Activated B cell treated with CpG ODN at 0.5 μM for 24 hours (primary cell): ENCODE measurements around the gene TFAP2A. TPM values are rescaled to one million over a fixed set of nuclear protein-coding genes. Genes with fewer than 3 reads are reported as not detected.

Source experiments
- ATAC-seq: fragments of 200-7000 bp; cut with Tn5 transposase; one replicate; pipeline ENCODE4 v1.10.0; 2021; ENCODE audit warnings: low read depth, mild to moderate bottlenecking, moderate library complexity
- CTCF ChIA-PET: fragments of 350-600 bp; sonication (Branson Sonifier 250); formaldehyde crosslinking; loops from one replicate; lab custom pipeline; 2021; ENCODE audit warnings: antibody characterized with exemption; lab: Charles Lee
- POLR2A ChIA-PET: fragments of 350-600 bp; sonication (Branson Sonifier 250); formaldehyde crosslinking; loops from one replicate; lab custom pipeline; 2021; ENCODE audit warnings: antibody characterized with exemption; lab: Charles Lee
- DNase-seq: peaks from one replicate; pipeline ENCODE4 v3.0.0; 2022
- H3K27ac Mint-ChIP-seq: one replicate; pipeline ENCODE4 v1.8.0; 2020; ENCODE audit warnings: mixed read lengths
- H3K27me3 Mint-ChIP-seq: one replicate; pipeline ENCODE4 v1.8.0; 2021; ENCODE audit warnings: mixed read lengths
- H3K36me3 Mint-ChIP-seq: one replicate; pipeline ENCODE4 v1.8.0; 2021; ENCODE audit warnings: low read depth, mixed read lengths
- H3K4me1 Mint-ChIP-seq: one replicate; pipeline ENCODE4 v1.8.0; 2021; ENCODE audit warnings: mixed read lengths
- H3K4me3 Mint-ChIP-seq: one replicate; pipeline ENCODE4 v1.8.0; 2020; ENCODE audit warnings: mild to moderate bottlenecking, mixed read lengths
- H3K9me3 Mint-ChIP-seq: one replicate; pipeline ENCODE4 v1.8.0; 2020; ENCODE audit warnings: mixed read lengths
- intact Hi-C: fragments of 100-400 bp; cut with micrococcal nuclease; formaldehyde crosslinking; loops from one replicate; pipeline ENCODE4 v1.15.1; 2024
- total RNA-seq: library from RNA; stranded (reverse); gene quantifications from 2 replicates; pipeline ENCODE4 v1.2.3, GENCODE V29; 2022
- TF ChIP-seq, protein P1 (sequence below): fragments of 200-600 bp; IDR thresholded peaks from one replicate; pipeline ENCODE4 v1.8.0; 2022; ENCODE audit warnings: antibody characterized with exemption, mild to moderate bottlenecking

The TFAP2A gene
- total RNA-seq, 1 donor from 2014 or later = not detected

DNA sequence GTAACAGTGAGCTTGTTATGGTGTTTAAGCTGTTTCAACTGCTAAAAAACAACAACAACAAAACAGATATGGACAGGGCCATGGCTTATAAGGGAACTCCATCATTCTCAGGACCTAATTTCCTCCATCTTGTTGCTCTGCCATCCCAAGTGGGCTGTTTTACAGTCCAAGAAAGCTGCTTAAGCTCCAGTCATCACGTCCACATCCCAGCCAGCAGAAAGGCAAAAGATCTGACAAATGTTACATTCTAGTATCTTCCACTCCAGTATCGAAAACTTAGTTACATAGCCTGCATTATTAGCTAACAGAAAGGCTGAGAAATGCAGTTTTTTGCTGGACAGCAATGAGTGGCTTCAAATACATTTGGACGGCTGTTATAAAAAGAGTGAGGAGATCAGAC, 23.0 kb upstream of the TFAP2A start:
- Mint-ChIP-seq H3K9me3 (peaks cover 3% of the 10 kb centered on the region), H3K27ac (no peak overlapping the region), H3K27me3 (peaks cover 15% of the 10 kb centered on the region), H3K4me1 (peaks cover 4% of the 10 kb centered on the region), H3K36me3 (no peaks in the 10 kb centered on the region), H3K4me3 (no peak overlapping the region)
- CTCF ChIA-PET = interaction anchor here (0.7 kb wide), 1 partner anchor 1456 kb away, joined by 3 read pairs; no protein-coding TSS in a partner anchor
- ATAC-seq (no peak), DNase-seq (no peak)
- POLR2A ChIA-PET = no interaction called here
- intact Hi-C loops = loop anchor here (10.0 kb wide), 1 partner anchor 403 kb away; no protein-coding TSS in a partner anchor
- TF ChIP-seq, protein P1, sequence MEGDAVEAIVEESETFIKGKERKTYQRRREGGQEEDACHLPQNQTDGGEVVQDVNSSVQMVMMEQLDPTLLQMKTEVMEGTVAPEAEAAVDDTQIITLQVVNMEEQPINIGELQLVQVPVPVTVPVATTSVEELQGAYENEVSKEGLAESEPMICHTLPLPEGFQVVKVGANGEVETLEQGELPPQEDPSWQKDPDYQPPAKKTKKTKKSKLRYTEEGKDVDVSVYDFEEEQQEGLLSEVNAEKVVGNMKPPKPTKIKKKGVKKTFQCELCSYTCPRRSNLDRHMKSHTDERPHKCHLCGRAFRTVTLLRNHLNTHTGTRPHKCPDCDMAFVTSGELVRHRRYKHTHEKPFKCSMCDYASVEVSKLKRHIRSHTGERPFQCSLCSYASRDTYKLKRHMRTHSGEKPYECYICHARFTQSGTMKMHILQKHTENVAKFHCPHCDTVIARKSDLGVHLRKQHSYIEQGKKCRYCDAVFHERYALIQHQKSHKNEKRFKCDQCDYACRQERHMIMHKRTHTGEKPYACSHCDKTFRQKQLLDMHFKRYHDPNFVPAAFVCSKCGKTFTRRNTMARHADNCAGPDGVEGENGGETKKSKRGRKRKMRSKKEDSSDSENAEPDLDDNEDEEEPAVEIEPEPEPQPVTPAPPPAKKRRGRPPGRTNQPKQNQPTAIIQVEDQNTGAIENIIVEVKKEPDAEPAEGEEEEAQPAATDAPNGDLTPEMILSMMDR = no peak

DNA sequence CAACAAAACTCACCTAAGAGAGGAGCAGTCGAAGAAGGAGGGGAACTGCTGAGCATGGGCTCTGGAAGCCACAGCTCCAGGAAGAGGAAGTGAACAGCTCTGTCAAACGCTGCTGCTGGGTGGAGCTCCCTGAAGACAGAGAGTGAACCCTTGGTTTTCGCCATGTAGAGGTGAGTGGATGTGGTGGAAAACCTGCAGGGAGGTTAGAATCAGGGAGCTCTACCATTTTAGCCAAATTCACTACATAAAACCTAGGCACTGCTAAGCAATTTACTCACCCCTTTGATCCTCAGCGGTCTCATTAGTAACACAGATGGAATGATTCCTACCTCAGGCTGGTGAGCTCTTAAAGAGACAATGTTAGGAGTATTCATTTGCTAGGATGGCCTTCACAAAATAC, 19.4 kb upstream of the TFAP2A start:
- intact Hi-C loops = loop anchor here (2.0 to 10.0 kb wide), 2 partner anchors 399 to 893 kb away; no protein-coding TSS in a partner anchor
- TF ChIP-seq, protein P1 = no peak
- ChIA-PET CTCF (interaction anchor here (1.5 to 2.9 kb wide), 2 partner anchors 10 to 1452 kb away, joined by 3 to 25 read pairs; no protein-coding TSS in a partner anchor), POLR2A (no interaction called here)
- H3K36me3 Mint-ChIP-seq = no peaks in the 10 kb centered on the region
- DNase-seq (no peak), ATAC-seq (no peak)
- H3K27me3 Mint-ChIP-seq = peaks cover 24% of the 10 kb centered on the region
- H3K4me3 Mint-ChIP-seq = no peak overlapping the region
- no peaks in the 10 kb centered on the region for H3K9me3 Mint-ChIP-seq
- H3K4me1 Mint-ChIP-seq = peaks cover 10% of the 10 kb centered on the region
- no peak overlapping the region for H3K27ac Mint-ChIP-seq

DNA sequence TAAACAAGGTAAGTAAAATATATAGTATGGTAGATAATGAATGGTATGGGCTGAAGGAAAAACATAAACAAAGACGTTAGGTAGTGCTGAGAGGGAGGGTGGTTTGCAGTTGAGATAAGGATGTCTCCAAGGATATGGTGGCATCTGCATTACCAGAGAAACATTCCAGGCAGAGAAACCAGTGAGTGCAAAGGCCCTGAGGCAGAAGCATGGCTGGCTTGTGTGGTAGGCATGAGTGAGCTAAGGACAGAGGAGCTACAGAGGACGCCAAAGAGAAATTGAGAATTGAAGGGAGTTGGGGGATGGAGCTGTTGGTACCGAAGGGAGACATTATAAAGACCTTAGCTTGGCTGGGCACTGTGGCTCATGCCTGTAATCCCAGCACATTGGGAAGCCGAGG, 18.4 kb upstream of the TFAP2A start:
- ATAC-seq (no peak), DNase-seq (no peak)
- intact Hi-C loops = loop anchor here (10.0 kb wide), 1 partner anchor 399 kb away; no protein-coding TSS in a partner anchor
- Mint-ChIP-seq H3K4me3 (no peak overlapping the region), H3K27ac (no peak overlapping the region), H3K4me1 (peaks cover 10% of the 10 kb centered on the region), H3K27me3 (peaks cover 26% of the 10 kb centered on the region), H3K9me3 (no peaks in the 10 kb centered on the region), H3K36me3 (no peaks in the 10 kb centered on the region)
- ChIA-PET CTCF (interaction anchor here (2.9 kb wide), 1 partner anchor 1451 kb away, joined by 25 read pairs; no protein-coding TSS in a partner anchor), POLR2A (no interaction called here)
- TF ChIP-seq, protein P1 = no peak

DNA sequence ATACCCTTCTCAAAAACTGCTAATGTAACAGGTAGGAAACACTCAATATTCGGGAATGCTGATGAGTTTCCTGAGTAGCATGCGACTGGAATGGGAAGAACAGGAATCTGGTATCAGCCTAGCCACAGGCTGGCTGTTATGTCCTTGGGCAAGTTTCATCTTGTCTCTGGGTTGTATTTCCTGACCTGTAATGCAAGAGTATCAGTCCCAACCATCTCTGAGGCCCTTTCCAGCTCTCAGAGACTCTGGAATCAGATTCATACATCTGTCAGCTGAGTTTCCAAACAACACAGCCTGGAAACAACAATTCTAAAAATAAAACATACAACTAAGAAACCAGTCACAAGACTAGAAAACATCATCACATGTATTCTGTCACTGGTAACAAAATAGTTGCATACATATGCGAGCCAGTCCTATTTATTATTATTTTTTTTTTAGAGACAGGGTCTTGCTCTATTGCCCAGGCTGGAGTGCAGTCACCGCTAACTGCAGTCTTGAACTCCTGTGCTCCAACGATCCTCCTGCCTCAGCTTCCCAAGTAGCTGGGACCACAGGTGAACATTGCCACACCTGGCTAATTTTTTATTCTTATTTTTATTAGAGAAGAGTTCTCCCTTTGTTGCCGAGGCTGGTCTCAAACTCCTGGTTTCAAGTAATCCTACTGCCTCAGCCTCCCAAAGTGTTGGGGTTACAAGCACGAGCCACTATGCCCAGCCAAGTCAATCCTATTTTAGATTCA, 16.7 kb upstream of the TFAP2A start:
- Mint-ChIP-seq H3K27ac (no peak overlapping the region), H3K4me1 (peaks cover 12% of the 10 kb centered on the region), H3K36me3 (no peaks in the 10 kb centered on the region), H3K27me3 (peaks cover 33% of the 10 kb centered on the region), H3K9me3 (no peaks in the 10 kb centered on the region), H3K4me3 (no peak overlapping the region)
- ChIA-PET CTCF (no interaction called here), POLR2A (no interaction called here)
- TF ChIP-seq, protein P1 = no peak
- ATAC-seq (no peak), DNase-seq (no peak)
- intact Hi-C loops = loop anchor here (10.0 kb wide), 1 partner anchor 397 kb away; no protein-coding TSS in a partner anchor
